AG04450 (cell line): ENCODE measurements around the gene PRR7. TPM values are rescaled to one million over a fixed set of nuclear protein-coding genes. Genes with fewer than 3 reads are reported as not detected.

Source experiments
- CTCF ChIA-PET: fragments of 300-600, 350-600 bp; formaldehyde crosslinking; extraction: SDS; loops from one replicate; lab custom pipeline; 2022; ENCODE audit warnings: antibody characterized with exemption, inconsistent platforms; lab: Charles Lee
- POLR2A ChIA-PET: fragments of 350-600 bp; formaldehyde crosslinking; extraction: SDS; loops from one replicate; lab custom pipeline; 2021; ENCODE audit warnings: antibody characterized with exemption, inconsistent platforms; lab: Yijun Ruan, JAX
- DNase-seq: peaks from one replicate; pipeline ENCODE4 v3.0.0-alpha.2; 2011; ENCODE audit warnings: low read depth, low spot score
- H3K27ac ChIP-seq: one replicate; pipeline ENCODE4 v1.5.1; 2012; ENCODE audit warnings: low read depth, low read length, control low read depth
- H3K27me3 ChIP-seq: one replicate; pipeline ENCODE4 v1.6.0; 2012; ENCODE audit warnings: low read length; ENCODE audit not compliant: control insufficient read depth, insufficient read depth
- H3K4me3 ChIP-seq: 2 replicates; pipeline ENCODE4 v1.5.1; 2011; ENCODE audit warnings: mild to moderate bottlenecking, low read depth, low read length, control low read depth
- H3K9me3 ChIP-seq: 2 replicates; pipeline ENCODE4 v1.5.1; 2012; ENCODE audit warnings: low read length; ENCODE audit not compliant: control insufficient read depth, insufficient read depth
- CTCF ChIP-seq: IDR thresholded peaks from 2 replicates; pipeline ENCODE4 v1.5.1; 2011; ENCODE audit warnings: low read depth, low read length, control low read depth, inconsistent platforms
- polyA plus RNA-seq: library from polyadenylated mRNA; depleted of rRNA; stranded (reverse); fragments of >200 nt; gene quantifications from 2 replicates; pipeline ENCODE4 v1.2.3, GENCODE V29; 2011

PRR7 gene
- polyA plus RNA-seq, 1 experiment = 1.0 TPM

- Histone ChIP-seq H3K9me3 (no peaks in the 10 kb centered on the region), H3K27me3 (no peaks in the 10 kb centered on the region), H3K4me3 (no peak overlapping the region), H3K27ac (peak overlapping the region; percentile 77)
- CTCF ChIA-PET = interaction anchor here (1.0 to 1.4 kb wide), 3 partner anchors 22 to 89 kb away, joined by 3 to 7 read pairs (median 4); no protein-coding TSS in a partner anchor
- no peak for DNase-seq
- TF ChIP-seq CTCF = no peak
- POLR2A ChIA-PET = interaction anchor here (1.6 to 13.1 kb wide), 3 partner anchors 8 to 23 kb away, joined by 9 to 230 read pairs (median 9); partner anchors contain the start of gene PDLIM7
These were observed 33.2 kb downstream of the PRR7 start for GRCh38 chr5:177479774-177480173.

DNA sequence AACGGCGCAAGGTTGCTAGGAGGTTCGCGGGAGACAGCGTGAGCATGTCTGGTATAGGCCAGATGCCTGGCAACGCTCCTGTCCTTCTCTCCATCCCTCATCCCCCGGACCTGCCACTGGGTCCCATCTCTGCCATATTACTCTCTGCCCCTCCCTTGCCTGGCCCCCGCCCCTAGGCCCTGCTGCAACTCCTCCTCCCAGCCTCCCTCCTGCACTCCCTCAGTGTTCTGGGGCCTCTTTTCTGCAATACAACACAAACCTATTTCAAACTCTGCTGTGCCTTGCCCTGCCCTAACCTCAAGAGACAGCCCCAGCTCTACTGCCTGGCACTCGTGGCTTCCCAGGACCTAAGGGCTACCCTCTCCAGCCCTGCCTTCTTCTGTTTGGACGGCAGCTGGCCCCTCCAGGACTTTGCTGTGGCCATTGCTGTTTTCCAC is 35.8 kb downstream of the PRR7 start:
- no peak for DNase-seq
- Histone ChIP-seq H3K27ac (peak overlapping the region; percentile 21), H3K9me3 (no peaks in the 10 kb centered on the region), H3K27me3 (no peaks in the 10 kb centered on the region), H3K4me3 (no peak overlapping the region)
- CTCF ChIA-PET = no interaction called here
- no peak for TF ChIP-seq CTCF
- POLR2A ChIA-PET = interaction anchor here (13.1 kb wide), 1 partner anchor 10 kb away, joined by 230 read pairs; the partner anchor contains the start of gene PDLIM7

DNA sequence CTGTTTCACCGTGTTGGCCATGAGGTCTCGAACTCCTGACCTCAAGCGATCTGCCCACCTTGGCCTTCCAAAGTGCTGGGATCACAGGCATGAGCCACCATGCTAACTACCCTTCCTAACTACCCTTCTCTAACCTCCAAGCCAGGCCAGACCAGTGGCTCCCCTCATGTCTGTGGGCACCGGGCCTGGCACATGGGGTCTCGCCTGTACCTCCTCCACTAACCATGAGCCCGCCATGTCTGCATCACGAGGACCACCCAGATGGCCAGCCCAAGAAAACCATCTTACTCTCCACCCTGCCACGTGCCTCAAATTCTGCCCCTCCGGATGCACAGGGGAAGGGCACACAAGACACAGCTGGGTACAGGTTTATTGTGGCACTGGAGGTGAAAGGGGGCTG is 36.4 kb downstream of the PRR7 start:
- H3K27ac ChIP-seq = peak overlapping the region; percentile 21
- no peak overlapping the region for H3K4me3 ChIP-seq
- POLR2A ChIA-PET = interaction anchor here (13.1 kb wide), 1 partner anchor 9 kb away, joined by 230 read pairs; the partner anchor contains the start of gene PDLIM7
- H3K27me3 ChIP-seq = no peaks in the 10 kb centered on the region
- no peak for DNase-seq
- no peak for TF ChIP-seq CTCF
- H3K9me3 ChIP-seq = no peaks in the 10 kb centered on the region
- CTCF ChIA-PET = no interaction called here

GRCh38 chr5:177483994-177484901 is 37.6 kb downstream of the PRR7 start:
- ChIA-PET CTCF (no interaction called here), POLR2A (interaction anchor here (1.3 to 6.2 kb wide), 3 partner anchors 8 to 12 kb away, joined by 4 to 42 read pairs (median 6); partner anchors contain the start of gene PDLIM7)
- Histone ChIP-seq H3K9me3 (no peaks in the 10 kb centered on the region), H3K27ac (peak overlapping the region; percentile 31), H3K4me3 (no peak overlapping the region), H3K27me3 (no peaks in the 10 kb centered on the region)
- no peak for TF ChIP-seq CTCF
- no peak for DNase-seq
